HCT116 (cell line): Measurements from ENCODE around the gene CDAN1. TPM values are rescaled to one million over a fixed set of nuclear protein-coding genes. Genes with fewer than 3 reads are reported as not detected.

Source experiments
- ATAC-seq: fragments of 200-7000 bp; cut with Tn5 transposase; 2 replicates; pipeline ENCODE4 v1.9.1; 2020; ENCODE audit warnings: mild to moderate bottlenecking, moderate library complexity
- BruUV-seq: library from RNA; stranded (reverse); fragments of 400-500 nt; replicated peaks from 2 replicates; lab custom pipeline; 2021; lab: Mats Ljungman, UMichigan
- CTCF ChIA-PET: fragments of 300-600 bp; sonication (Branson Sonifier 250); formaldehyde crosslinking; loops from one replicate; lab custom pipeline; 2021; ENCODE audit warnings: antibody characterized with exemption; lab: Charles Lee
- POLR2A ChIA-PET: fragments of 300-600, 350-600 bp; sonication (Branson Sonifier 250); formaldehyde crosslinking; loops from one replicate; lab custom pipeline; 2021; ENCODE audit warnings: antibody characterized with exemption; lab: Charles Lee
- RAD21 ChIA-PET, 2 experiments: fragments of 300-600 bp; sonication (Branson Sonifier 250); formaldehyde crosslinking; loops; one replicate each; lab custom pipeline; 2023; ENCODE audit warnings: low total read pairs in 2 of 2; ENCODE audit not compliant: uncharacterized antibody in 2 of 2, unreplicated experiment in 2 of 2, low non-redundant PET in 1 of 2; lab: Charles Lee
- DNase-seq: peaks from one replicate; pipeline ENCODE4 v3.0.0-alpha.2; 2010; ENCODE audit warnings: low read depth, low spot score
- H2AFZ ChIP-seq: fragments of 200-600 bp; shearing (Covaris generic), sonication (generic); 2 replicates; pipeline ENCODE4 v1.6.1; 2017; ENCODE audit warnings: low read depth, mixed run types, mixed read lengths, antibody characterized with exemption, low read length; ENCODE audit not compliant: poor library complexity, severe bottlenecking
- H3K27ac ChIP-seq: 2 replicates; pipeline ENCODE4 v1.5.1; 2012; ENCODE audit warnings: low read depth, low read length
- H3K27me3 ChIP-seq: fragments of 200-600 bp; sonication (generic); 2 replicates; pipeline ENCODE4 v1.6.1; 2016; ENCODE audit warnings: mixed run types, low read length, mixed read lengths; ENCODE audit not compliant: insufficient read depth
- H3K36me3 ChIP-seq, 2 experiments: fragments of 200-500 bp in 1 of 2; fragments of 200-600 bp in 1 of 2; sonication (Bioruptor generic) in 1 of 2; sonication (generic) in 1 of 2; 2 replicates each; pipeline versions ENCODE4 v1.5.1 to v1.6.1; 2014 to 2016; ENCODE audit warnings: low read length in 2 of 2, inconsistent platforms in 1 of 2, mixed read lengths in 1 of 2, mixed run types in 1 of 2; ENCODE audit not compliant: insufficient read depth in 2 of 2, control insufficient read depth in 1 of 2
- H3K4me1 ChIP-seq, 2 experiments: fragments of 200-600 bp in 1 of 2; sonication (generic) in 1 of 2; 2 replicates each; pipeline versions ENCODE4 v1.5.1 to v1.6.1; 2012 to 2017; ENCODE audit warnings: low read length in 2 of 2, inconsistent platforms in 1 of 2, mild to moderate bottlenecking in 1 of 2, mixed read lengths in 1 of 2, mixed run types in 1 of 2, moderate library complexity in 1 of 2; ENCODE audit not compliant: insufficient read depth in 2 of 2, control insufficient read depth in 1 of 2
- H3K4me2 ChIP-seq: fragments of 200-600 bp; sonication (generic); 2 replicates; pipeline ENCODE4 v1.6.1; 2017; ENCODE audit warnings: mixed run types, low read length, mixed read lengths
- H3K4me3 ChIP-seq, 2 experiments: fragments of 200-600 bp in 1 of 2; sonication (generic) in 1 of 2; replicated peaks in 1 of 2; 2 replicates each; pipeline ENCODE4 v1.5.1; 2011 to 2016; ENCODE audit warnings: low read length in 2 of 2, control low read depth in 1 of 2, low read depth in 1 of 2, mild to moderate bottlenecking in 1 of 2, mixed read lengths in 1 of 2, mixed run types in 1 of 2
- H3K79me2 ChIP-seq: fragments of 200-600 bp; sonication (generic); 2 replicates; pipeline ENCODE4 v1.6.1; 2017; ENCODE audit warnings: mild to moderate bottlenecking, mixed run types, low read length, moderate library complexity, mixed read lengths; ENCODE audit not compliant: insufficient read depth
- H3K9ac ChIP-seq: fragments of 200-600 bp; sonication (generic); 2 replicates; pipeline ENCODE4 v1.6.1; 2016; ENCODE audit warnings: low read length, mixed read lengths
- H3K9me2 ChIP-seq: fragments of 200-600 bp; sonication (generic), shearing (Covaris generic); 2 replicates; pipeline ENCODE4 v1.6.1; 2017; ENCODE audit warnings: mixed run types, mild to moderate bottlenecking, moderate library complexity; ENCODE audit not compliant: insufficient read depth
- H3K9me3 ChIP-seq, 2 experiments: fragments of 200-500 bp in 1 of 2; fragments of 200-600 bp in 1 of 2; sonication (Bioruptor generic) in 1 of 2; sonication (generic) in 1 of 2; 2 replicates each; pipeline ENCODE4 v1.6.1; 2014 to 2017; ENCODE audit warnings: low read length in 2 of 2, mixed read lengths in 2 of 2, inconsistent platforms in 1 of 2, low read depth in 1 of 2, mild to moderate bottlenecking in 1 of 2, mixed run types in 1 of 2, moderate library complexity in 1 of 2; ENCODE audit not compliant: control insufficient read depth in 1 of 2, insufficient read depth in 1 of 2
- H4K20me1 ChIP-seq: fragments of 200-600 bp; sonication (generic), shearing (Covaris generic); 2 replicates; pipeline ENCODE4 v1.6.1; 2017; ENCODE audit warnings: mixed run types, mild to moderate bottlenecking, moderate library complexity; ENCODE audit not compliant: insufficient read depth
- CEBPB ChIP-seq: IDR thresholded peaks from 2 replicates; pipeline ENCODE4 v1.6.1; 2012; ENCODE audit warnings: low read depth
- CTCF ChIP-seq, 3 experiments: fragments of 200-600 bp in 1 of 3; sonication (generic) in 1 of 3; IDR thresholded peaks in 2 of 3; conservative IDR thresholded peaks in 1 of 3; 2 replicates each; pipeline ENCODE4 v1.5.1; 2012 to 2017; ENCODE audit warnings: low read depth in 2 of 3, low read length in 2 of 3, antibody characterized with exemption in 1 of 3, borderline replicate concordance in 1 of 3, control low read depth in 1 of 3, mild to moderate bottlenecking in 1 of 3, mixed read lengths in 1 of 3, mixed run types in 1 of 3, moderate library complexity in 1 of 3; ENCODE audit not compliant: insufficient read depth in 1 of 3
- EGR1 ChIP-seq: IDR thresholded peaks from 2 replicates; pipeline ENCODE4 v1.6.1; 2012; ENCODE audit warnings: low read depth
- EZH2 ChIP-seq: fragments of 200-600 bp; sonication (generic); IDR thresholded peaks from 2 replicates; pipeline ENCODE4 v1.6.1; 2017; ENCODE audit warnings: antibody characterized with exemption, mixed run types
- POLR2AphosphoS5 ChIP-seq: IDR thresholded peaks from 2 replicates; pipeline ENCODE4 v1.6.1; 2011; ENCODE audit warnings: mild to moderate bottlenecking, low read depth, low read length, moderate library complexity
- RAD21 ChIP-seq: IDR thresholded peaks from 2 replicates; pipeline ENCODE4 v1.6.1; 2012; ENCODE audit warnings: low read depth, mild to moderate bottlenecking
- REST ChIP-seq: IDR thresholded peaks from 2 replicates; pipeline ENCODE4 v1.6.1; 2012; ENCODE audit warnings: low read depth
- SRF ChIP-seq: IDR thresholded peaks from 2 replicates; pipeline ENCODE4 v1.6.1; 2012; ENCODE audit warnings: low read depth
- intact Hi-C: fragments of 100-400 bp; cut with micrococcal nuclease; formaldehyde crosslinking; loops from 2 replicates; pipeline ENCODE4 v1.10.0; 2022
- total RNA-seq: library from RNA; stranded (reverse); gene quantifications from one replicate; pipeline ENCODE4 v1.2.1, GENCODE V29; 2021; ENCODE audit not compliant: unreplicated experiment
- TF ChIP-seq, protein P1 (sequence below): IDR thresholded peaks from 2 replicates; pipeline ENCODE4 v1.6.1; 2012

CDAN1 gene
- total RNA-seq, 1 experiment from 2014 or later, result 22.4 TPM

- TF ChIP-seq, protein P1, sequence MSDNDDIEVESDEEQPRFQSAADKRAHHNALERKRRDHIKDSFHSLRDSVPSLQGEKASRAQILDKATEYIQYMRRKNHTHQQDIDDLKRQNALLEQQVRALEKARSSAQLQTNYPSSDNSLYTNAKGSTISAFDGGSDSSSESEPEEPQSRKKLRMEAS, result no peak
Measured at GRCh38 chr15:42724276-42724675, 12.7 kb downstream of the CDAN1 start (continued).

DNA sequence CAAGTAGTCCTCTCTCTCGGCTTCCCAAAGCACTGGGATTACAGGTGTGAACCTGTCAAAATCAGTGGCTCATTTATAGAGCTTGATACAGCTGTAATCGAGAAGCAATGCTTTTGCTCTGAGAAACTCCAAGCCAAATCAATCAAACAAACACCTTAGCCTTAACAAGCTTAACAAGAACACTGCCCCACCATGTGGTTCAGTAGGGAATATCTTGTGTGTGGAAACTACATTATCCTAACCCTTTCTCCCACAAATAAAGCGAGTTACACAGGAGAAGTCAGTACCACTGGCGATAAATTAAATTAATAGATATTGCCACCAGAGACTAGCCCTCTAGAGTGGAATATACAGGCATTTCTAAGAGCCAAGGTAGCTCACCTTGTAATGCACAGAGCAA is 13.9 kb downstream of the CDAN1 start:
- Histone ChIP-seq H3K9me2 (no peaks in the 10 kb centered on the region), H3K9ac (no peak overlapping the region), H3K79me2 (no peaks in the 10 kb centered on the region), H3K4me2 (no peak overlapping the region), H3K36me3 (peaks cover 12 to 18% of the 10 kb centered on the region in 2 experiments; a peak in 3 of 4 replicates)
- DNase-seq (no peak), ATAC-seq (no peak)
- ChIA-PET POLR2A (no interaction called here), CTCF (interaction anchor here (0.6 to 1.5 kb wide), 4 partner anchors 9 to 204 kb away, joined by 3 to 4 read pairs (median 3); no protein-coding TSS in a partner anchor)
- intact Hi-C loops, result no loop called here
- TF ChIP-seq CTCF (IDR thresholded peaks at IDR 0.05 in 2 of 3, conservative IDR thresholded peaks at IDR 0.05 in 1 of 3; ENCODE audit: borderline replicate concordance in 1 of 3, insufficient read depth in 1 of 3, low read depth in 2 of 3, low read length in 2 of 3) (peak in 2 of 3 experiments; percentile 13 to 34; a peak in 2 of 6 replicates), CEBPB (no peak)
- TF ChIP-seq, all 23 proteins: peak for 1
- RAD21 ChIA-PET, result no interaction called here
- Histone ChIP-seq H3K27me3 (no peaks in the 10 kb centered on the region), H3K9me3 (no peaks in the 10 kb centered on the region), H2AFZ (no peak overlapping the region), H3K4me1 (no peaks in the 10 kb centered on the region), H3K4me3 (no peak overlapping the region), H3K27ac (no peak overlapping the region), H4K20me1 (no peaks in the 10 kb centered on the region)
- BruUV-seq, result no TSS peak

DNA sequence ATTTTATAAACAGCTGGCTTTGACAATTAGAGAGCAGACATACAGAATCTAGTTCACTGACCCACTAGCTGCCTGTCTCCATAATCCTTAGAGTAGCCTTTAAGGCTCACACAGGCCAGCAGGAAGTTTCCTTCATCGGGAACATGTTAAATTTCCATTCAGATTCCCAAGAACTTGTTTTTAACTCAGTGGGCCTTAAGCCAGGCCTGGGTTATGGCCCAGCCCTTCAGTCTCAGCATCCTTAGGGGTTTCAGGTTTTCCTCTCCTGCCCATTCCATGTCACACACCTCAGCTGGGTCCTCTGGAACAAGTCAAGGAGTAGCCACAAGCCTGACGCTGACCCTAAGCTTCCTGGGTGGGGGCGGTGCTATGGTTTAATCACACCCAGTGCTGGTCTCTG is 15.0 kb downstream of the CDAN1 start:
- peaks cover 12 to 18% of the 10 kb centered on the region in 2 experiments; a peak in 3 of 4 replicates for H3K36me3 ChIP-seq
- no peaks in the 10 kb centered on the region for H3K27me3 ChIP-seq
- ATAC-seq, result no peak
- CTCF ChIA-PET, result interaction anchor here (1.5 kb wide), 1 partner anchor 16 kb away, joined by 4 read pairs; no protein-coding TSS in a partner anchor
- no peak overlapping the region for H3K4me3 ChIP-seq
- H3K79me2 ChIP-seq, result no peaks in the 10 kb centered on the region
- RAD21 ChIA-PET, result no interaction called here
- H4K20me1 ChIP-seq, result no peaks in the 10 kb centered on the region
- POLR2A ChIA-PET, result no interaction called here
- no peak overlapping the region for H3K4me2 ChIP-seq
- H3K27ac ChIP-seq, result no peak overlapping the region
- intact Hi-C loops, result no loop called here
- H3K9ac ChIP-seq, result no peak overlapping the region
- H3K4me1 ChIP-seq, result no peaks in the 10 kb centered on the region
- H2AFZ ChIP-seq, result no peak overlapping the region
- H3K9me3 ChIP-seq, result no peaks in the 10 kb centered on the region
- no peaks in the 10 kb centered on the region for H3K9me2 ChIP-seq
- no peak for DNase-seq
- no TSS peak for BruUV-seq
- TF ChIP-seq REST (no peak), EZH2 (no peak), CEBPB (no peak), CTCF (IDR thresholded peaks at IDR 0.05 in 2 of 3, conservative IDR thresholded peaks at IDR 0.05 in 1 of 3; ENCODE audit: borderline replicate concordance in 1 of 3, insufficient read depth in 1 of 3, low read depth in 2 of 3, low read length in 2 of 3) (no peak), POLR2AphosphoS5 (no peak), EGR1 (no peak), RAD21 (no peak), SRF (no peak)
